H9 (cell line): ENCODE results near the gene NMUR2. TPM values are rescaled to one million over a fixed set of nuclear protein-coding genes. Genes with fewer than 3 reads are reported as not detected.

Experiments
- DNase-seq: peaks from one replicate; pipeline ENCODE4 v3.0.0-alpha.2; 2017
- H2AFZ ChIP-seq: one replicate; pipeline ENCODE4 v1.6.1; 2013; ENCODE audit warnings: mild to moderate bottlenecking, low read length, control low read depth, moderate library complexity
- H2AK5ac ChIP-seq: 2 replicates; pipeline ENCODE4 v1.6.1; 2013; ENCODE audit warnings: low read length, control low read depth, mixed read lengths; ENCODE audit not compliant: insufficient read length
- H2BK120ac ChIP-seq: one replicate; pipeline ENCODE4 v1.6.1; 2013; ENCODE audit warnings: low read depth, mild to moderate bottlenecking, low read length, control low read depth, inconsistent platforms; ENCODE audit not compliant: poor library complexity, severe bottlenecking
- H2BK12ac ChIP-seq: 2 replicates; pipeline ENCODE4 v1.6.1; 2013; ENCODE audit warnings: low read length, control low read depth, mixed read lengths, low read depth; ENCODE audit not compliant: insufficient read length
- H2BK15ac ChIP-seq: 2 replicates; pipeline ENCODE4 v1.6.1; 2013; ENCODE audit warnings: low read depth, low read length, control low read depth
- H2BK20ac ChIP-seq: one replicate; pipeline ENCODE4 v1.6.1; 2013; ENCODE audit warnings: low read depth, mild to moderate bottlenecking, low read length, control low read depth, inconsistent platforms; ENCODE audit not compliant: poor library complexity, severe bottlenecking
- H2BK5ac ChIP-seq: 2 replicates; pipeline ENCODE4 v1.6.1; 2013; ENCODE audit warnings: low read length, control low read depth, mixed read lengths; ENCODE audit not compliant: insufficient read length
- H3K14ac ChIP-seq: 2 replicates; pipeline ENCODE4 v1.6.1; 2013; ENCODE audit warnings: low read length, control low read depth; ENCODE audit not compliant: insufficient read depth
- H3K18ac ChIP-seq: 2 replicates; pipeline ENCODE4 v1.6.1; 2013; ENCODE audit warnings: low read depth, mild to moderate bottlenecking, mixed read lengths, low read length, control low read depth; ENCODE audit not compliant: insufficient read length
- H3K23ac ChIP-seq: 2 replicates; pipeline ENCODE4 v1.6.1; 2013; ENCODE audit warnings: low read length, control low read depth, mixed read lengths, low read depth; ENCODE audit not compliant: insufficient read length
- H3K23me2 ChIP-seq: 2 replicates; pipeline ENCODE4 v1.6.1; 2013; ENCODE audit warnings: low read depth, mild to moderate bottlenecking, mixed read lengths, low read length, control low read depth; ENCODE audit not compliant: insufficient read length, poor library complexity, severe bottlenecking
- H3K27ac ChIP-seq: 2 replicates; pipeline ENCODE4 v1.5.1; 2013; ENCODE audit warnings: low read length, control low read depth, mixed read lengths, low read depth; ENCODE audit not compliant: insufficient read length
- H3K27me3 ChIP-seq: 2 replicates; pipeline ENCODE4 v1.6.1; 2013; ENCODE audit warnings: low read length, control low read depth, inconsistent platforms; ENCODE audit not compliant: insufficient read depth
- H3K4ac ChIP-seq: 2 replicates; pipeline ENCODE4 v1.6.1; 2013; ENCODE audit warnings: low read depth, mild to moderate bottlenecking, control low read depth, inconsistent platforms, low read length, moderate library complexity
- H3K4me1 ChIP-seq: 2 replicates; pipeline ENCODE4 v1.6.1; 2013; ENCODE audit warnings: low read length, control low read depth, inconsistent platforms; ENCODE audit not compliant: insufficient read depth
- H3K4me2 ChIP-seq: 2 replicates; pipeline ENCODE4 v1.6.1; 2013; ENCODE audit warnings: low read length, control low read depth, mixed read lengths; ENCODE audit not compliant: insufficient read length, insufficient read depth
- H3K56ac ChIP-seq: 2 replicates; pipeline ENCODE4 v1.6.1; 2013; ENCODE audit warnings: low read depth, mild to moderate bottlenecking, mixed read lengths, low read length, control low read depth; ENCODE audit not compliant: insufficient read length
- H3K79me1 ChIP-seq: 2 replicates; pipeline ENCODE4 v1.6.1; 2013; ENCODE audit warnings: low read depth, mild to moderate bottlenecking, moderate library complexity, low read length, control low read depth, inconsistent platforms; ENCODE audit not compliant: insufficient read depth, poor library complexity, severe bottlenecking
- H3K79me2 ChIP-seq: 2 replicates; pipeline ENCODE4 v1.6.1; 2013; ENCODE audit warnings: low read length, control low read depth, inconsistent platforms; ENCODE audit not compliant: insufficient read depth
- H3K9ac ChIP-seq: 2 replicates; pipeline ENCODE4 v1.6.1; 2013; ENCODE audit warnings: low read length, control low read depth, mixed read lengths; ENCODE audit not compliant: insufficient read length; ENCODE audit errors: extremely low read depth
- H3K9me3 ChIP-seq: one replicate; pipeline ENCODE4 v1.6.1; 2013; ENCODE audit warnings: low read depth, low read length, inconsistent platforms; ENCODE audit not compliant: control insufficient read depth
- H3T11ph ChIP-seq: one replicate; pipeline ENCODE4 v1.6.1; 2013; ENCODE audit warnings: mild to moderate bottlenecking, low read length, control low read depth, inconsistent platforms
- H4K20me1 ChIP-seq: one replicate; pipeline ENCODE4 v1.6.1; 2013; ENCODE audit not compliant: control insufficient read depth, insufficient read length, insufficient read depth
- H4K5ac ChIP-seq: 2 replicates; pipeline ENCODE4 v1.6.1; 2013; ENCODE audit warnings: low read depth, mild to moderate bottlenecking, mixed read lengths, low read length, control low read depth; ENCODE audit not compliant: insufficient read length
- H4K8ac ChIP-seq: replicated peaks from 2 replicates; pipeline ENCODE4 v1.6.1; 2013; ENCODE audit warnings: low read length, control low read depth, mixed read lengths, low read depth; ENCODE audit not compliant: insufficient read length
- H4K91ac ChIP-seq: 2 replicates; pipeline ENCODE4 v1.6.1; 2013; ENCODE audit warnings: low read depth, mild to moderate bottlenecking, moderate library complexity, mixed read lengths, low read length, control low read depth; ENCODE audit not compliant: insufficient read length
- H3K27ac Mint-ChIP-seq, 3 experiments: 2 replicates in 2 of 3; 3 replicates in 1 of 3; pipeline ENCODE4 v1.8.0; 2020 to 2021; ENCODE audit warnings: mixed read lengths in 3 of 3, mild to moderate bottlenecking in 1 of 3, moderate library complexity in 1 of 3
- H3K27me3 Mint-ChIP-seq: 2 replicates; pipeline ENCODE4 v1.8.0; 2021; ENCODE audit warnings: low read depth, mild to moderate bottlenecking, moderate library complexity, mixed read lengths
- H3K36me3 Mint-ChIP-seq, 3 experiments: 2 replicates in 2 of 3; 3 replicates in 1 of 3; pipeline ENCODE4 v1.8.0; 2020 to 2021; ENCODE audit warnings: low read depth in 3 of 3, mixed read lengths in 3 of 3; ENCODE audit not compliant: insufficient read depth in 1 of 3
- H3K4me1 Mint-ChIP-seq, 2 experiments: 2 replicates each; pipeline ENCODE4 v1.8.0; 2020; ENCODE audit warnings: mixed read lengths in 2 of 2
- H3K4me3 Mint-ChIP-seq, 2 experiments: 2 replicates in 1 of 2; 3 replicates in 1 of 2; pipeline ENCODE4 v1.8.0; 2020 to 2021; ENCODE audit warnings: mild to moderate bottlenecking in 2 of 2, mixed read lengths in 2 of 2, moderate library complexity in 1 of 2
- H3K9me3 Mint-ChIP-seq, 2 experiments: 2 replicates in 1 of 2; 3 replicates in 1 of 2; pipeline ENCODE4 v1.8.0; 2020; ENCODE audit warnings: mild to moderate bottlenecking in 2 of 2, mixed read lengths in 2 of 2, moderate library complexity in 1 of 2
- WGBS: extraction: QIAGEN DNeasy Blood & Tissue Kit; methylation state at CpG from one replicate; pipeline ENCODE4 v1.1.7; 2013; ENCODE audit warnings: missing lambda C conversion rate, low lambda C conversion rate, mixed read lengths; ENCODE audit not compliant: insufficient read length; ENCODE audit errors: extremely low coverage; 5-methylcytosine and 5-hydroxymethylcytosine counted together
- total RNA-seq: library from RNA; stranded (reverse); gene quantifications from 2 replicates; pipeline ENCODE4 v1.2.1, GENCODE V29; 2021
- TF ChIP-seq, protein P1 (sequence below): fragments of 200-600 bp; sonication (generic); conservative IDR thresholded peaks from 3 replicates; pipeline ENCODE4 v1.8.0; 2021; ENCODE audit warnings: antibody characterized with exemption, mild to moderate bottlenecking

The NMUR2 gene
- total RNA-seq, 1 experiment from 2014 or later, result 0.11 TPM

DNA sequence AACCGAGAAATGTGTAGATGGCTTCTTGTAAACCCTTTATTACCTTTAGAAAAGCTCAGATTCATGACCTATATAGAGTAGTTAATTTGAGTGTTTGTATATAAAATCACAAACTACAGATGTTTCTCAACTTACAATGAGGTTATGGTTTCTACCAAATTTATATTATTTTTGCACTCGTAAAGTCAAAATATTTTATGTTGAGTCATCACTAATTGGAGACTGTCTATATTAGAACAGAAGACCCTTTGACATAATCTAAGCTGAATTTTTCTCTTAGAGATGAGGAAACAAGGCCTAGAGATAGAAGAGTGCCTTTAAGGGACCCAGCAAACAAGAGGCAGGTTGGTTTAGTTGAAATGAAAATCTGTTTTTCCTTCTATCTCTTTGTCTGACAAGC, 20.0 kb upstream of the NMUR2 start:
- no peak overlapping the region for H4K91ac ChIP-seq
- no peaks in the 10 kb centered on the region for H4K20me1 ChIP-seq
- no peak overlapping the region for H3K4me3 Mint-ChIP-seq
- no peaks in the 10 kb centered on the region for H3K9me3 ChIP-seq
- no CpG with 5 or more reads among the region's 2 CpGs for WGBS
- no peak overlapping the region for H2AFZ ChIP-seq
- no peak overlapping the region for H3K18ac ChIP-seq
- no peak overlapping the region for H3K4ac ChIP-seq
- no peak overlapping the region for H2BK20ac ChIP-seq
- H3K27me3 Mint-ChIP-seq, result no peaks in the 10 kb centered on the region
- no peak overlapping the region for H3K14ac ChIP-seq
- H3K4me2 ChIP-seq, result no peak overlapping the region
- H2BK15ac ChIP-seq, result no peak overlapping the region
- DNase-seq, result no peak
- no peaks in the 10 kb centered on the region for H3K27me3 ChIP-seq
- H3K4me1 ChIP-seq, result no peaks in the 10 kb centered on the region
- no peak overlapping the region for H3K23ac ChIP-seq
- H2BK5ac ChIP-seq, result no peak overlapping the region
- H3K27ac Mint-ChIP-seq, result no peak overlapping the region
- no peaks in the 10 kb centered on the region for H3K23me2 ChIP-seq
- no peak overlapping the region for H3K9ac ChIP-seq
- no peak overlapping the region for H3K56ac ChIP-seq
- no peak overlapping the region for H2AK5ac ChIP-seq
- no peak overlapping the region for H3K27ac ChIP-seq
- no peak overlapping the region for H4K8ac ChIP-seq
- no peak overlapping the region for H3T11ph ChIP-seq
- TF ChIP-seq, protein P1, sequence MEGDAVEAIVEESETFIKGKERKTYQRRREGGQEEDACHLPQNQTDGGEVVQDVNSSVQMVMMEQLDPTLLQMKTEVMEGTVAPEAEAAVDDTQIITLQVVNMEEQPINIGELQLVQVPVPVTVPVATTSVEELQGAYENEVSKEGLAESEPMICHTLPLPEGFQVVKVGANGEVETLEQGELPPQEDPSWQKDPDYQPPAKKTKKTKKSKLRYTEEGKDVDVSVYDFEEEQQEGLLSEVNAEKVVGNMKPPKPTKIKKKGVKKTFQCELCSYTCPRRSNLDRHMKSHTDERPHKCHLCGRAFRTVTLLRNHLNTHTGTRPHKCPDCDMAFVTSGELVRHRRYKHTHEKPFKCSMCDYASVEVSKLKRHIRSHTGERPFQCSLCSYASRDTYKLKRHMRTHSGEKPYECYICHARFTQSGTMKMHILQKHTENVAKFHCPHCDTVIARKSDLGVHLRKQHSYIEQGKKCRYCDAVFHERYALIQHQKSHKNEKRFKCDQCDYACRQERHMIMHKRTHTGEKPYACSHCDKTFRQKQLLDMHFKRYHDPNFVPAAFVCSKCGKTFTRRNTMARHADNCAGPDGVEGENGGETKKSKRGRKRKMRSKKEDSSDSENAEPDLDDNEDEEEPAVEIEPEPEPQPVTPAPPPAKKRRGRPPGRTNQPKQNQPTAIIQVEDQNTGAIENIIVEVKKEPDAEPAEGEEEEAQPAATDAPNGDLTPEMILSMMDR, result no peak
- H4K5ac ChIP-seq, result no peak overlapping the region
- no peak overlapping the region for H2BK12ac ChIP-seq
- no peaks in the 10 kb centered on the region for H3K79me2 ChIP-seq
- no peaks in the 10 kb centered on the region for H3K4me1 Mint-ChIP-seq
- H3K9me3 Mint-ChIP-seq, result no peaks in the 10 kb centered on the region
- no peak overlapping the region for H2BK120ac ChIP-seq
- no peaks in the 10 kb centered on the region for H3K36me3 Mint-ChIP-seq
- no peaks in the 10 kb centered on the region for H3K79me1 ChIP-seq
